Heart right ventricle (tissue), 16 donors: ENCODE measurements around the gene ESYT2. TPM values are rescaled to one million over a fixed set of nuclear protein-coding genes. Genes with fewer than 3 reads are reported as not detected.

Experiments used
- ATAC-seq, 8 donors: fragments of 200-7000 bp; cut with Tn5 transposase; one replicate each; pipeline ENCODE4 v1.9.1; 2020; ENCODE audit warnings: mild to moderate bottlenecking in 8 of 8, moderate library complexity in 8 of 8, moderate number of reproducible peaks in 1 of 8
- DNase-seq, 2 donors: peaks; one replicate each; pipeline ENCODE4 v3.0.0-alpha.2; 2020
- H3K27ac ChIP-seq, 10 donors: fragments of 200-600 bp; sonication (generic) in 2 of 10; one replicate each; pipeline versions ENCODE4 v1.5.0 to v1.8.0; 2020 to 2022; ENCODE audit warnings: mild to moderate bottlenecking in 3 of 10
- H3K27me3 ChIP-seq, 7 donors: fragments of 200-600 bp; one replicate each; pipeline ENCODE4 v1.8.0; 2021 to 2022; ENCODE audit warnings: mild to moderate bottlenecking in 2 of 7
- H3K36me3 ChIP-seq, 9 donors: fragments of 200-600 bp; sonication (generic) in 1 of 9; one replicate each; pipeline versions ENCODE4 v1.5.0 to v1.8.0; 2020 to 2022; ENCODE audit warnings: mild to moderate bottlenecking in 2 of 9
- H3K4me1 ChIP-seq, 9 donors: fragments of 200-600 bp; sonication (generic) in 1 of 9; one replicate each; pipeline versions ENCODE4 v1.5.0 to v1.8.0; 2020 to 2022; ENCODE audit warnings: mild to moderate bottlenecking in 4 of 9
- H3K4me3 ChIP-seq, 10 donors: fragments of 200-600 bp; sonication (generic) in 2 of 10; one replicate each; pipeline versions ENCODE4 v1.5.0 to v1.8.0; 2020 to 2022; ENCODE audit warnings: mild to moderate bottlenecking in 7 of 10, moderate library complexity in 2 of 10
- H3K9me3 ChIP-seq, 11 donors: fragments of 200-600 bp in 10 of 11; sonication (generic) in 2 of 11; one replicate each; pipeline versions ENCODE4 v1.5.0 to v1.8.0; 2013 to 2022; ENCODE audit warnings: mild to moderate bottlenecking in 2 of 11, control low read depth in 1 of 11, moderate library complexity in 1 of 11
- WGBS, 2 donors: extraction: QIAGEN DNeasy Blood & Tissue Kit; methylation state at CpG; one replicate each; pipeline ENCODE4 v1.1.7; 2013; ENCODE audit warnings: inconsistent platforms in 1 of 2; 5-methylcytosine and 5-hydroxymethylcytosine counted together
- intact Hi-C, 10 donors: fragments of 100-400 bp; cut with DNase I; formaldehyde crosslinking; loops; one replicate each; pipeline versions ENCODE4 v1.11.1 to v1.14.2; 2022
- polyA plus RNA-seq, 2 donors: library from polyadenylated mRNA; stranded (reverse); fragments of 200-250 nt; gene quantifications; one replicate each; pipeline ENCODE4 v1.2.3, GENCODE V29; 2013
- total RNA-seq, 10 donors: library from RNA; stranded (reverse); fragmentation: NEBNext Ultra II Directional in 3 of 10; extraction: Animal tissue kit (Norgen Biotek cat#: 25700) in 3 of 10; gene quantifications; one replicate each; pipeline versions ENCODE4 v1.2.1 to v1.2.4, GENCODE V29; 2021 to 2023
- TF ChIP-seq, protein P1 (sequence below), 9 donors: fragments of 200-600 bp; sonication (generic) in 2 of 9; IDR thresholded peaks; one replicate each; pipeline versions ENCODE4 v1.5.0 to v1.8.0; 2021 to 2022; ENCODE audit warnings: antibody characterized with exemption in 9 of 9, mild to moderate bottlenecking in 5 of 9, moderate library complexity in 1 of 9
- donor health status: Arrhythmogenic right ventricular cardiomyopathy.
- donor health status: ischemic (EF 13 %, LVEDD 7.1; RV severe dilation, severe dysfunction).
- donor health status: healthy with polysubstance abuse.
- donor health status: DM: no; HTN: yes; CAD: no.
- donor health status: DM: no; HTN: no; CAD: no.
- donor health status: ischemic (EF 25% LVEDD 6.9; RV normal size, moderate dysfunction).
- donor health status: ischemic (EF 25% LVEDD 5.7; RV mildly dilated, moderate dysfunction).
- donor health status: healthy.
- donor health status: DM: yes; HTN: yes; CAD: no.
- donor health status: Ischemic cardiomyopathy.
- donor health status: ischemic (EF 35%, LVEDD 5.7; RV mildly dilated, moderate dysfunction).
- donor health status: nonischemic (EF 11% LVEDD 7.7; RV severe dilation, severe dysfunction).
- donor health status: DM: yes; HTN: yes; CAD: no.
- donor health status: PGD.
- donor health status: ischemic (EF 29% LVEDD 5.4; RV normal size, mild dysfunction).
- donor health status: nonischemic (EF 23%, LVEDD 6.1; RV moderate dilation, normal function).

The ESYT2 gene
- total and polyA plus RNA-seq, 12 donors: 18.9 to 79.2 (median 48.7) TPM

DNA sequence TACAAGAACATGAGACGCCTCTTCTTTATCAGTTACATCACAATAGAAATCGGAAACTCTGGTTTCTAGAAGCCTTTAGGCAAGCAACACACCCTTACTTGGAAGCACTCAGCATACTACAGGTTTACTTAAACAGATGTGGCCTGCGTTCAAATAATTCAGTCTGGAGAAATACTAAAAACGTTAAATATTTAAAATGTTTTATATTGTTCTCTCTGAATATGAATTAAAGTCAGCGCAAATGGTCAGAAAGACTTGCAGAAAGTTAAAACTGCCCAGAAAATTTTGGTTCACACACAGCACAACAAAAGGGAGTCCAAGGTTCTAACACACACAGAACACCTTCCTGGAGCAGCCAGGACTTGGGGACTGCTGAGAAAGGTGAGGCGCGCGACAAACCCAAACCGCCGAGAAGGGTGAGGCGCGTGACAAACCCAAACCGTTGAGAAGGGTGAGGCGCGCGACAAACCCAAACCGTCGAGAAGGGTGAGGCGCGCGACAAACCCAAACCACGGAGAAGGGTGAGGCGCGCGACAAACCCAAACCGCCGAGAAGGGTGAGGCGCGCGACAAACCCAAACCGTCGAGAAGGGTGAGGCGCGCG is 25.8 kb downstream of the ESYT2 start:
- Histone ChIP-seq H3K36me3 (peaks cover 0 to 33% (median 0%) of the 10 kb centered on the region in 9 donors), H3K4me3 (no peak overlapping the region), H3K27me3 (no peaks in the 10 kb centered on the region), H3K9me3 (no peaks in the 10 kb centered on the region), H3K27ac (no peak overlapping the region), H3K4me1 (peaks cover 6 to 44% (median 25%) of the 10 kb centered on the region in 9 donors)
- TF ChIP-seq, protein P1, sequence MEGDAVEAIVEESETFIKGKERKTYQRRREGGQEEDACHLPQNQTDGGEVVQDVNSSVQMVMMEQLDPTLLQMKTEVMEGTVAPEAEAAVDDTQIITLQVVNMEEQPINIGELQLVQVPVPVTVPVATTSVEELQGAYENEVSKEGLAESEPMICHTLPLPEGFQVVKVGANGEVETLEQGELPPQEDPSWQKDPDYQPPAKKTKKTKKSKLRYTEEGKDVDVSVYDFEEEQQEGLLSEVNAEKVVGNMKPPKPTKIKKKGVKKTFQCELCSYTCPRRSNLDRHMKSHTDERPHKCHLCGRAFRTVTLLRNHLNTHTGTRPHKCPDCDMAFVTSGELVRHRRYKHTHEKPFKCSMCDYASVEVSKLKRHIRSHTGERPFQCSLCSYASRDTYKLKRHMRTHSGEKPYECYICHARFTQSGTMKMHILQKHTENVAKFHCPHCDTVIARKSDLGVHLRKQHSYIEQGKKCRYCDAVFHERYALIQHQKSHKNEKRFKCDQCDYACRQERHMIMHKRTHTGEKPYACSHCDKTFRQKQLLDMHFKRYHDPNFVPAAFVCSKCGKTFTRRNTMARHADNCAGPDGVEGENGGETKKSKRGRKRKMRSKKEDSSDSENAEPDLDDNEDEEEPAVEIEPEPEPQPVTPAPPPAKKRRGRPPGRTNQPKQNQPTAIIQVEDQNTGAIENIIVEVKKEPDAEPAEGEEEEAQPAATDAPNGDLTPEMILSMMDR (IDR thresholded peaks at IDR 0.05): no peak
- ATAC-seq (no peak), DNase-seq (no peak)
- WGBS, 2 donors: 76 to 84% methylated on average over 28 to 31 of the region's 35 CpGs
- intact Hi-C loops: no loop called here

DNA sequence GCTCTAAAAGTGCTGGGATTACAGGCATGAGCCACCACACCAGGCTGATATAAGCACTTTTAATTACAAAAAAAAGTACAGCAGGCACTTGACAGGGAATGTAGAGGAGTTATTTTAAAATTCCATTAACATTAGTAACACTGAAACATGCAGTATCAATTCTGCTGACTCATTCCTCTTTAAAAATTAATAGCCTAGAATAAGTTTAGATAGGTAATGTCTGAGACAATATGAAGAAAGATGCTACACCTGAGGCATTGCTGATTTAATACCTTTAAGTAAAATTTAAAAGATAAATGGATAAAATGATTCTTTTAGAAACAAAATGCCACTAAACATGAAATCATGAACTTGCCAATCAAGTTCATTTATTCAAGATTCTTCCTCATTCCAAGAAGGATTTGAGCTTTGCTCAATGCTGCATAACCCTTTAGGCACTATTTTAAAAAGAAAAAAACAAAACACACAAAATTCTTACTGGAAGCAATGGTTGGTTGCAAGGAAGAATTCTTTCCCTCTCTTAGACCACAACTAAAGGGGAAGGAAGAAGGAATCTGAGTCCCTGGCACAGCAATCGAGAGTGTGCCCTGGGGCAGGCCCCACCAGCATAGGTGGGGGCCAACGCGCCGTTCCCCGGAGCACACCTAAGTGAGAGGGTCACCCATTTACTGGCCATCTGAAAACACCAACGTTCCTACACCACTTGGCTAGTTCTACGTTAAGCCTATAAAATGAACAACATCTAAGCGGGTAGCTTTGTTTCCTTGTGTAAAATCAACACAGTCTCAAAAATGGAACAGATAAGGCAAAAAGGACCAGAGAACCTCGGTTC is 26.6 kb downstream of the ESYT2 start:
- peaks cover 6 to 43% (median 25%) of the 10 kb centered on the region in 9 donors for H3K4me1 ChIP-seq
- H3K4me3 ChIP-seq: no peak overlapping the region
- 83 to 85% methylated on average over 9 of the region's 9 CpGs for WGBS, 2 donors
- TF ChIP-seq, protein P1 (IDR thresholded peaks at IDR 0.05): no peak
- peaks cover 0 to 33% (median 0%) of the 10 kb centered on the region in 9 donors for H3K36me3 ChIP-seq
- H3K9me3 ChIP-seq: no peaks in the 10 kb centered on the region
- DNase-seq (no peak), ATAC-seq (peak in 1 of 8 donors; percentile 30)
- intact Hi-C loops: no loop called here
- H3K27me3 ChIP-seq: no peaks in the 10 kb centered on the region
- peak overlapping the region in 3 of 10 donors; percentile 8 to 31 (median 28) for H3K27ac ChIP-seq

DNA sequence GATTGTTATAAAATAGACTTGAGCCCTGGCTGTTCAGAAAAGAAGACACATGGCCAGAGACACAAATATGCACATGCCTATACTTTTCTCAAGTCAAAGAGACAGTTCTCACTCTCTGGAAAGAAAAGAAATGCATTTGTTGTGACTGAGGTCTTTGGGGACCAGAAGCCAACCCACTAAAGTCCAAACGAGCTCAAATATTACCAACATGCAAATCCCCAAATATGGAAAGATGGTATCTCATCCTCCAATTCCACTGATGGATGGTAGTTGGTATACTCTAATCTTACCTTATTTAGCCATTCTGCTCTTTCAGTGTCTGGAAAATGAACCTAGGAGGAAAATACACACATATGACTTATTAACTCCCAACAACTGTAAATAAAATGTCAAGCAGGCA is 30.6 kb downstream of the ESYT2 start:
- no peak overlapping the region for H3K4me3 ChIP-seq
- intact Hi-C loops: no loop called here
- no peaks in the 10 kb centered on the region for H3K27me3 ChIP-seq
- H3K27ac ChIP-seq: peak overlapping the region in 1 of 10 donors; percentile 19
- no peak for ATAC-seq
- TF ChIP-seq, protein P1 (IDR thresholded peaks at IDR 0.05): no peak
- peaks cover 0 to 53% (median 31%) of the 10 kb centered on the region in 9 donors for H3K36me3 ChIP-seq
- WGBS, 2 donors: 39 to 44% methylated on average over 1 of the region's 1 CpG
- H3K9me3 ChIP-seq: no peaks in the 10 kb centered on the region
- DNase-seq: no peak
- peaks cover 6 to 42% (median 20%) of the 10 kb centered on the region in 9 donors for H3K4me1 ChIP-seq

DNA sequence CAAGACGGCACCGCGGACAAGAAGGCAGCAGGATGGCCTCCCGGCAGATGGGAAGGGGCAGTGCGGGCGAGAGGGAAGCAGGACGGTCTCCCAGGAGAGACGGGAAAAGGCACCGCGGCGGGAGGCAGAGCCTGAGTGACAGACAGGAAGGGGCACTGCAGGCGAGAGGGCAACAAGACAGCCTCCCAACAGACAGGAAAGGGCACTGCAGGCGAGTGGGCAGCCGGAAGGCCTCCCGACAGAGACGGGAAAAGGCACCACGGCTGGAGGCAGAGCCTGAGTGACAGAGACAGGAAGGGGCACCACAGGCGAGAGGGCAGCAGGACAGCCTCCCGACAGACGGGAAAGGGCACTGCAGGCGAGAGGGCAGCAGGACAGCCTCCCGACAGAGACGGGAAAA is 32.6 kb downstream of the ESYT2 start:
- Histone ChIP-seq H3K27me3 (no peaks in the 10 kb centered on the region), H3K4me1 (peaks cover 0 to 29% (median 11%) of the 10 kb centered on the region in 9 donors), H3K9me3 (no peaks in the 10 kb centered on the region), H3K36me3 (peaks cover 0 to 74% (median 47%) of the 10 kb centered on the region in 9 donors), H3K4me3 (no peak overlapping the region), H3K27ac (no peak overlapping the region)
- 75 to 85% methylated on average over 18 to 23 of the region's 23 CpGs for WGBS, 2 donors
- intact Hi-C loops: no loop called here
- TF ChIP-seq, protein P1 (IDR thresholded peaks at IDR 0.05): no peak
- DNase-seq (no peak), ATAC-seq (no peak)
